ENCODE measurements around the gene TLL1.

Gene TLL1

DNA sequence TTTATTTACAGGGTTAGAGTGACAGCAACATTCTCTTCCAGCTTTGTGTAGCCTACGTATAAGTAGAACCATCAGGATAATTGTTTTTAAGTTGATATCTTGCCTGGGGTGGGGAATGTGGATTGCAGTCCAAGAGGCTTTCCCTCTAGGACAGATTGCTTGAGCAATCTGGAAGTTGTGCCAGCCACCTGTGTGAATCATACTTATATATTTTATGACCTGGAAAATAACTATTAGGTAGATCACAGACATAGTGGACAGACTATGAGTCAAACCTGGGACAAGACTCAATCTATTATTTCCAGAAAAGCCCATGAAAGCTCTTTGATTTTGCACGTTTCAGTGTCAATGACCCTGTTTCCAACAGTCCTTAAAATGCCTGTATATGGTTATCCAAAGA is 98.9 kb downstream of the TLL1 start:
- DNase-seq (ENCODE audit: low read depth, low spot score): no peak

DNA sequence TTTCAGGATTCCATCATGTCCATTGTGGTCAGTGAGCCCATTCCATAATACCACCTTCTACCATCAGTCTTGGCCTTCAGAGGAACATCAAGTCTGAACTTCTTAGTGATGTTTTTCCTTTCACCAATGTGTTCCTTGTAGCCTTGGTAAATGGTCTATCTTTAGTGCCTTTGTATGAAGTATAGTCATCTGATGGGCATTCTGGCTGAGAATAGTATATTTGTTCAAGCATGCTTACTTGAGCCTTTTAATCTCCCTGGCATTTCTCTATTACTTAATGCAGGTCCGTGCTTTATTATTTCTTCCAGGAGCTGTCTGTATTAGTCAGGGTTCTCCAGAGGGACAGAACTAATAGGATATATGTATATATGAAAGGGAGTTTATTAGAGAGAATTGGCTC is 99.7 kb downstream of the TLL1 start:
- DNase-seq (ENCODE audit: low read depth, low spot score): no peak

DNA sequence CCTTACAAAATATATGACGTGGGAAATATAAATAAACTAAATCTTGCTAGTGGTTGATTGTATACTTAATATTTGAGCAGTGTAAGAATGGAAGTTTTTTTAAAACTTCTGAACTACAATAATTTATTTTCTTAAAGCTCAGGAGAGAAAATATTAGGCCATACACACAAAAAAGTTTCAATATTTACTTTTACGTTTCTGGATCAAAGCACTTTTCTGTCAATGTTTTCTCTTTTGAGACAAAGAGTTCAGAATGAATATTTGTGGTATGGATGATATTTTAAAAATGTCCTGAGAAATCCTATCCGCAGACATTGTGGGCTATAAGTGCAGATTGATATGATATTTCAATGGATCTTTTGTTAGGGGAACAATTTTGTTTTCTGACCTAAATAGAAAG is 109.9 kb downstream of the TLL1 start:
- no peak for DNase-seq (ENCODE audit: low read depth, low spot score)

DNA sequence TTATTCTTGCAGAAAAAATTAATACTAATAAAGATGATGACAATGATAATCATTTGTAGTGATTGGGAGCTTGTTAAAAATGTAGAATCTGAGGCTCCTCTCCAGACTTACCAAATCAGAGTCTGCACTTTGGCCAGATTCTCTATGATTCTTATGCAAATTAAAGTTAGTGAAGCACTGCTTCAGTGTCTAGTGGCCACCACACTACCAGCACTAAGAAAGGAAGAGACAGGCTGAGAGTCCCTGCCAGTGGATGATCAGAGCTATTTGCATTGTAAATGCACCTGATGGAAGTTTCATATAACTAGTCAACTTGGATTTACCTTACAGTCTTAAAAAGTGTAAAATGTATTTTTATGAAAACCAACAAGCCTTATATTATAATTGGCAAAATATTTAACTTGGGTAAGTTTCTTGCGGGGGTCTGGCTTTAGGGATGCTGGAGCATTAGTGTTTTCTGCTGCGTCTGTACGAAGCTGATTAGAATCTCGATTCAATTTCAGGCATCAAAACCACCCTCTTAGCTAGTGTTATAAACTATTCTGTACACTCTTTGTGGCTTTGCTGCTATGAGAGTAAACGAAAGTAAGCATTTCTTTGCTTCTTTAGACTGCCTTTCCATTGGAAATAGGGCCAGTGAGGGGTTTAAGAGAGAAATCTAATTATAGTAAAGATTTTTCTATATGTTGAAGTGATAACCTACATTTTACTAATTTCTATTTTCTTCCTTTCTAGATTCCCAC is 114.1 kb downstream of the TLL1 start:
- no peak for DNase-seq (ENCODE audit: low read depth, low spot score)

- DNase-seq (ENCODE audit: low read depth, low spot score): no peak
Observed at GRCh38 chr4:165991325-165992180, 118.5 kb downstream of the TLL1 start.

GRCh38 chr4:165992283-165992682 is 119.2 kb downstream of the TLL1 start:
- DNase-seq (ENCODE audit: low read depth, low spot score): no peak

DNA sequence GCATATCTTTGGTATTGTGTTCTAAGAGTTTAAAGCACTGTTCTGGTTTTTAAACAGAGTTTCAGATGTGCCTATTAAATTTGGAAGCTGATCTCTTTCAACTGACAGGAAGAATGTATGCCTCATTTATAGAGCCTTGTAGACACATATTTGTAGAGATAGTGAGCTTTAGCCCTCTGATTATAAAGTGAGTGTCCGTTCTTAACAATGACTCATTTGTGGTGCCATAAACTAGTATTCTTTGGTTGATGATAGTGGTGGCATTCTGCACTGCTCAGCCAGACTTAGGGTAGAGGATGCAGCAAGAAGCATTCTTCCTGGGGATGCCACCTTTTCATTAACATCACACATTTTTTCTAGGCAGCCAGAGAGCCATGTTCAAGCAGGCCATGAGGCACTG is 121.7 kb downstream of the TLL1 start:
- DNase-seq (ENCODE audit: low read depth, low spot score): no peak

- DNase-seq (ENCODE audit: low read depth, low spot score): no peak
Observed at GRCh38 chr4:166003811-166004210, 130.8 kb downstream of the TLL1 start.

DNA sequence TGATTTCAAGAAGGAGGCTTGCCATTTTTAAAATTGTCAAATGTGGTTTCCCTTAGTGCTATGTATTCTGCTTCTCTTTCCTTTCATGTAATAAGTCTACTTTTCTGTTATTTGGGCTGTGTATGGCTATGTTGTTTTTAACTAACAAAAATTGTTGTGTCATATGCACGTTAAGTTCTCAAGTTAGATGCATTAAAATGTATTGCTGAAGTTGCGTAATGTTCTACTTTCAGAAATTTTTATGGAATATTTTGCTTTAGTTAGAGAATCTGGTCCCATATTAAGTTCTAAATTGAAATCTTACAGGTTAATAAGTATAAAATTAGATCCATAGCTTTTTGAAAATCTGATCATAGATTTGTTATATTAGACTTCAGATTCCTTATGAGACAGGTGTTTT is 133.2 kb downstream of the TLL1 start:
- DNase-seq (ENCODE audit: low read depth, low spot score): no peak

- no peak for DNase-seq (ENCODE audit: low read depth, low spot score)
Observed at GRCh38 chr4:166008510-166008909, 135.5 kb downstream of the TLL1 start.

DNA sequence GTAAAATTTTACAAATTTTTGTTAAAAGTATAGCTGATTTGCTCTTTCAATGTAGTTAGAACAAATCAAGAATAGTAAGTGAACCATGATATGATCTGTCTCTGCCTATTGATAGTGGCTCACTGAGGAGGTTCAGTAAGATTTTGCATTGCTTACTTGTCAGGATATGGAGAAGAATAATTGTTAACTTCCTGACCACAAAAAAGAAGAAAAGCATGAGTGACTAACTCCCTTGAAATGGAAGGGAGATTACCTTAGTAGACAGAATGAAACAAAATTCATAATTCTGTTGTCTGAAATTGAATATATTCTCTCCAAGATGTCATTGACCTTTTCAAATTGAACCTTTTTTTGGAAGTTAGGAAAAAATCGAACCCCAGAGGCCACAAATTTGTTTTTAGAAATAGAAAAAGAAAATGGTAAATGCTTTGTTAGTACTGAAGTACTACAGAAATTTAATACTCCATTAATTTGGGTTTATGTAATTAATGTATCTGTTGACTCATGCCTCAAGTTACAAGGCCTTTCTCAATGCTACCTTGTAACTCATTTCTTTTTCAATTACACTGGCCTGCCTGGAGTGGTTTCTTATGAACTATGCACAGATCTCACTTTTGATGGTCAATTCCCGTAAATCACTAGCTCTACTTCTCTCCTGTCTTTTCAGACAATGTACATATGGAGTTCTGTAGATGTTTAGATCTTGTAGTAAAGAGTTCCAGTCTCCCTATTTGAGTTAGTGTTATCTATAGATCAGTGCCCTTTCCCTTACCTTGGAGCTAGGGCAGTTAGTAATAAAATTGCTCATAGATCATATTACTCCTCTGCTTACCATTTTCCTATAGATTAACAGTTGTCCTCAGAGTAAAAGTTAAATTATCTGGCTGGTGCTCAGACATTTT is 139.3 kb downstream of the TLL1 start:
- DNase-seq (ENCODE audit: low read depth, low spot score): no peak

GRCh38 chr4:166014411-166014810 is 141.4 kb downstream of the TLL1 start:
- DNase-seq (ENCODE audit: low read depth, low spot score): no peak

- no peak for DNase-seq (ENCODE audit: low read depth, low spot score)
Observed at GRCh38 chr4:166017804-166018203, 144.8 kb downstream of the TLL1 start.

- no peak for DNase-seq (ENCODE audit: low read depth, low spot score)
Observed at GRCh38 chr4:166019441-166020220, 146.6 kb downstream of the TLL1 start.

DNA sequence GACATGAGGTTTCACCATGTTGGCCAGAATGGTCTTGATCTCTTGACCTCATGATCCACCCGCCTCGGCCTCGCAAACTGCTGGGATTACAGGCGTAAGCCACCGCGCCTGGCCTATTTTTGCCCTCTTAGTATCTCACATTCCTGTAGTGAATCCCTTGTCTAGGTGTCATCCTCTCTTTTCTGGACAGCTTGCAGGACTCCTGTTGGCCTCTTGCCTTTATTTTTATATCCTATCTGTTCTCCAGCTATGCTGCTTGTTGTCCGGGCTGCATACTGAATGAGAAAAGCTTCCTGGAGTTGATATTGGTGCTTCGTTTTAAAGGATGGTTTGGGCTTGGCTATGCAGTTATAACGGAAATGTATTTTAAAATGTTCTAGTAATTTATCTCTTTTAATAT is 148.6 kb downstream of the TLL1 start:
- no peak for DNase-seq (ENCODE audit: low read depth, low spot score)

- no peak for DNase-seq (ENCODE audit: low read depth, low spot score)
Observed at GRCh38 chr4:166034965-166035364, 161.9 kb downstream of the TLL1 start.

DNA sequence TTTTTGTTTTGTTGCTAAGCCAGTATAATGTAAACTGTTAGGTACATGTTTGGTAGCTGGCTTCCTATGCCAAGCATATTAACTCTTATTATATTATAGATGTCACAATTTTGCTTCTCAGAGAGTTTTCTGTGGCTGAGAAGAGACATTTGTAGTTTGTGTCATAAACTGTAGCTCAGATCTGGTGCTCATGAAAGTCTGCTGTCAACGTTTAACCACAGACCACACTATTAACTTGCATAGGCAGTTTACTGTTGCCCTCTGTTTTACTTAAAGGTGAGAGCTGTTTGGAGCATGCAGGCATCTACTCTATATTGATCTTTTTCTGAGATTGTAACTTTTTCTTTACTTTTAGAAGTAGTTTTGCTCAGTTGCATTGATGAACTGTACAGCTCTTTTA is 166.8 kb downstream of the TLL1 start:
- no peak for DNase-seq (ENCODE audit: low read depth, low spot score)

- no peak for DNase-seq (ENCODE audit: low read depth, low spot score)
Observed at GRCh38 chr4:166042510-166043055, 169.5 kb downstream of the TLL1 start.

DNA sequence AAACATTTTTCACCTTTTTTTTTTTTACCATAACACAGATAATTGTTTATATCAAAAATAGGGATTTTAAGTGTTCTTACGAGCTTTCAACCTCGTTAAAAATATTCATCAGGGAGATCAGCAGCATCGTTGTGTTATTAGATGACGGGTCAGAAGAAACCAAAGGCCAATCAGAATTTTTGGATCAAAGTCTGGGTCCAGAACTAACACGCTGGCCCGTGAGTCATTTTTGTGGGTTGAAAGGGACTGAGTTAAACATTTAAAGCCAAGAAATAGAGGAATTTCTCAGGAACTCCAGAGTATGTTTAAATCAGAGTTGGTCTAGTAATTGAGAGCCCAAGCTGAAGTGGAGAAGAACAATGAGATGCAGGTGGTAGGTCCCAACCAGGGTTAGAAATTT is 170.8 kb downstream of the TLL1 start:
- no peak for DNase-seq (ENCODE audit: low read depth, low spot score)

GRCh38 chr4:166044871-166045270 is 171.8 kb downstream of the TLL1 start:
- DNase-seq (ENCODE audit: low read depth, low spot score): no peak

DNA sequence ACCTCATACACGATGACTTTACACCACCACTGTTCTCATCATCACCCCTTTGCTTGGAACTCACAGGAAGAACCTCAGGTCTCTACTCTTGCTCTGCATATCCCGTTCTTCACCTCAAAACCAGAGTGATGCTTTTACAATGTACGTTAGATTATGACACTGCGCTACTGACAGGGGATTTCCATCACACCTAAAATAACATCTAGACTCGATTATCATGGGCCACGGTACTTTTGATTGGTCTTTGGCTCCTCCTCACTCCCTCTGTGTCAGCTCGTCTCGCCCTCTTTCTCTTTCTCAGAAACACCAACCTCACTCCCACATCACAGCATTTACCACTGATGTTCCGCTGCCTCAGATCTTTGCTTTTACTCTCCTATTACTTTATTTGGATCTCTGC is 172.4 kb downstream of the TLL1 start:
- DNase-seq (ENCODE audit: low read depth, low spot score): no peak
